Activated CD4-positive, alpha-beta T cell treated with anti-CD3 and anti-CD28 coated beads, Interleukin-2, amount 50 U/mL, for 4 hours (primary cell): ENCODE measurements around the gene KCND2.

ENCODE experiments used
- DNase-seq, 2 experiments: peaks; one replicate each; pipeline ENCODE4 v3.0.0-alpha.2; 2020

The KCND2 gene

DNA sequence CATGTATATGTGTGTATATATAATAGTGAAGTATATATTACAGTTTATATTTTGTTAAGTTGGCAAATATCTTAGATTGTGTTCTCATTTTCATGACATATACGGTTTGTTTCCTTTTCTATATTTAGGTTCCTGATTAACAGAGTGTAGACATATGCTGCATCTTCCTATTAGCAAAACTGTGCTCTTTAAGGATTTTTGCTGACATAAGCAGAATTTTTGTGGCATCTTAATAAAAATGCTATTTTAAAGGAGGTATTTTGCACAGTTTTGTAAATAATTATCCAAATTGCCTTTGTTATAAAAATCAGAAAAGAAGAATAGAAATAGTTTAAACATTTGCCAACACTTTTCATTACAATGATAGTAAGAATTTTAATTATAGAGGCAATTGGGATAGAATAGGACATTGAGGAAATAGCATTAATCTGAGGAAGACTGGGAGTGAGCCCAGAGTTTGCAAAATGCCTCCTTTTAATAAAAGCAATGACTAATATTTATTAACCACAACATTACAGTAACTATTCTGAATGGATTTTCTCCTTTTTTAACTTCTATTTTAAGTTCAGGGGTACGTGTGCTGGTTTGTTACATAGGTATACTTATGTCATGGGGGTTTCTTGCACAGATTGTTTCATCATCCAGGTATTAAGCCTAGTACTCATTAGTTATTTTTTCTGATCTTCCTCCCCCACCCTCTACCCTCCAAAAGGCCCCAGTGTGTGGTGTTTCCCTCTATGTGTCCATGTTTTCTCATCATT, 38.2 kb downstream of the KCND2 start:
- DNase-seq = no peak

DNA sequence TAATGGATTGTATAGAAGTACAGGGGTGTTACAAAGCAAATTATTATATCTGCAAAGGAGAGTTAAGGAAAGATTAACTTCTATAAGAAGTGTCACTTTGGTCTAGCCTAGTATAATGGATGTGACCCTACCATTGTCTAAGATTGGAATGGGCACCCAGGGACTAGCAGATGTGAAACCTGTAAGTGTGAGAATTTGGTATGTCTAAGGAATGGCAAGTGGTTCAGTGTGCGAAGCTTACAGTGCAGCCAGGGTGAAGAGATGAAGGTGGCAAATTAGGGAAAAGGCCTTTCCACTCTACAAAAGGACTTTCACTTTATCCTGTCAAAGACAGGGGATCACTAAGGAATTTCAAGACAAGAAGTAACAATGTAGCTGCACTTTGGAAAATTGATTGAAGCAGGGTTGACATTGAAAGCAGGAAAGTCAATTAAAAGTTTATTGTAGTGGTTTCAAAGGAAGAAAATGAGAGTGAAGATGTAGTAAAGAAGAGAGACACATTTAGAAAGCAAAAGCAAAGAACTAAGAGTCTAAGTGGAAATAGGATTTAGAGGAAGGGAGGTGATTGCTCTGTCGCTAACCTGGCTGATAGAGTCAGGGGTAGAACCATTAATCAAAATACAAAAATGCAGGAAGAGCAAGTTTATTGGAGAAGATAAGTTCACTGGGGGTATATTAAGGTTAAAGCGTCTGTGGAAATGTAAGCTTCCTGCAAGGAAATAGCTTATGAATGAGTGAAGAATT, 47.4 kb downstream of the KCND2 start:
- DNase-seq = no peak

DNA sequence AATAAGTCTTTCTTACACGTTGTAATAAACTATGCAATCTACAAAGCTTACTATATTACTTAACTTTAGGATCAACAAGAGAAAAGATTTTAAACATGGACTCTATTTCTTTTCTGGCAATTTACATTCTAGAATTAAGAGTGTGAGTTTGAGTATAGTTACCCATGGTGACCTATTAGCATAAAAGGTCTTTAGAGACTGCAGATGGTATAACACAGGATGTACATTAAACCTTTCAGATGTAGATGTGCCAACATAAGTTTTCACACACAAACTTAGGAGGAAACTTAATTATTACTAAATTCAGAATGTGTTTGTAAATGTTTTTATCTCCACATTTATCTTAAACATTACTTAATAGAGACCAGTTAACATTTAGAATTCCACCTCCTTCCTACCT, 54.1 kb downstream of the KCND2 start:
- DNase-seq = no peak

DNA sequence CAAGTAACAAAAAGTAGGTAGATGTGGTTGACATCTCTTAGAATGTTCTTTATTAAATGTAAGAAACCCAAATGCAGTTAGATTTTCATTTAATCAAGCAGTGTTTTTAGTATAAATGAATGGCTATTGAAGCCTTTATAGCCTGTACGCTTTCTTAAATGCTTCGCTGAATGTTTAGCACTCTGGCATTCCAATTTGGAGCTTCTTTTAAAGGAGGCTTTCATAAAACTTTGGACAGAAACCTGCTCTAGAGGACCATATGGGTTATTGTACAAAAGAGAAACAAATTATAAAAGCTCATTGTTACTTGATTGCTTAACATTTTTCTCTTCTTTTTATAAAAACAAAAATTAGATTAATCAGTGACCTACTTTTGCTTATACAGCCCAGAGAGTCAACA, 59.5 kb downstream of the KCND2 start:
- DNase-seq = no peak

DNA sequence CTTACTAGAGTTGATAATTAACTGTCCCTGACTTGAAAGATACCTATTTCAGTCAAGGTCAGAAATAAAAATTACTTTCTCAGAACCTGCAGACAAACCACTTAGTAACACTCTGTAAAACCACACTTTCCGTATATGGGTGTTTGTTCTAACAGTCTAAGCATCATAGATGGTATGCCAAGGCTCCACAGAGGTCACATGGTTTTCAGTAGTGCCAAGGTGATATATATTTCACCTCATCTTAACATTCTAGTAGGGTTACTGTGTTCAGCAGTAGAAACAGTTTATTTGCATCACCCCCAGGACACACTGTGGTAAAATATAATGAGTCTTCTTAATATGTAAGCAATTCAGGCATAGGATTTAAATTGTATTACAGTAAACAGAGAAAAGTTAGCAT, 61.5 kb downstream of the KCND2 start:
- DNase-seq = no peak

DNA sequence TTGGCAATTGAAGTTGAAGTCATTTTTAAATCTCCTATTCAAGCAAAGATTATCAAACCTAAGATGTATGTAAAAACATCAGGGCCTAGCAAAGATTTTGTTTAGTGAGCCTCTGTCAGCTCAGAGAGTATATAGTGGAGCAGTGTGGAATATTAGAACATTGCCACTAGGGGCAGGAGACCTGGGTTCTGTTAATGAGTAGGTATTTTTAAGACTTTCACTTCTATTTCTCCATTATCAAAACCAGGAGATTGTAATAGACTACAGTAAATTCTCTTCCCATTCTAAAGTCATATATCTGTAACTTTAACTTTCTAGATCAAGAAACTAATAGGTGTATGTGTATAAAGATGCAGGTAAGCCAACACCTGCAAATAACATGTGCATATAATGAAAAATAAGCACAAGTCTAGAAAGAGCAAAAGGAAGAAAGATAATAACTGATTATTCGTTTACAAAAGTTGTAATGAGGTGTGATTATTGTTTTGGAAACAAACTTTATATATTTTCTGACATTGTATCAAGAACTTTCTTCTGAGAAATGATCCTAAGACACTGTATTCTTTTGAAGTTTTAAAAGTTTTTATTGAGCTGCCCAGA, 64.4 kb downstream of the KCND2 start:
- no peak for DNase-seq

DNA sequence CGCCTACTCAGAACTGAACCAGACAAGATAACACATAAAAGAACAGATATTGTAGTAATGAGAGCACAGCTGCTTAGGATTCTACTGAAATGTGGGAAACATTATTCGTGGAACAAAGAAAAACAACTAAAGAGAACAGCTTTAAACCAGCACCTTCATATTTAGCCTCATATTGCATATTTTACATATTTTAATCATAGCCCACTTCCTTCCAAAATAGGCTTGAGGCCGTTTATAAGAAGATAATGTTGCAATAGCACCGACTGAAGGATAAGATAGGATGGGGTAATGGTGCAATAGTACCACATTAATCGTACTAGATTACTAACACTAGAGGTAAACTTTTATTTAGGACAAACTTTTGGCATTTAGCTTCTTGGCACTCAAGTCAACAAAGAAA, 71.3 kb downstream of the KCND2 start:
- no peak for DNase-seq

DNA sequence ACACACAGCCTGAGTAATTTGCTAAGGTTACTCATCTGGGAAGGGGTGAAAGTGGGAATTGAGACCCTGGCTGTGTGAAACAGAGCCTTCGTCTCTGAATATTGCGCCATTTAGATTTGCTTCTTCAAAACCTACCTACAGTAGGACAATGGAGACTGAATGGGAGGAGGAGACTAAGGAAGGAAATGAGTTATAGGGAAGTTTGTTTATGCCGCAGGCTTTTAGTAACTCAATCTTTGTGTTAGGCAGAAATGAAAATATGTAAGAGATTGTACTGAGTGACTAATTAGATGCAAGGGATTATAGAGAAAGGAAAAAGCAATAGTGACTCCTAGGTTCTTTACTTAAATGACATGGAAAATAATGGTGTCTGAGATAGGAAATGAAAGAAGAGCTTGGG, 80.2 kb downstream of the KCND2 start:
- no peak for DNase-seq

DNA sequence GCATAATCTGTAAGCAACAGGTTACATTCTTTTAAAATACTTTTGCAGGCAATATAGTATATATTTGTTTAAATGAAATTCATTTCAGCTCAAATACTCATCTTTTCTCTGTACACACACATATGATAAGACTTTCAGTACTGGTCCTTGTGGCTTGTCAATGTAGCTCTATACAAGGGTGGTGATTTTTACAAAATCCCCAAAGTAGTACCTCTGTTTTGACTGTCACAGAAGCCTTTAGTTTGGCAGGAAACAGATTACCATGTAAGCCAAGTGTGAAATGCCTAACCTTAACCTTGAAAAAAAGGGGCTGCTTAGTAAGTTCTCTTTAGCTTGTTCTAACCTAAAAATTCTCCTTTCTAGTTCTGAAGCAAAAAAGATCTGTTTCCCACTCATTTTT, 87.9 kb downstream of the KCND2 start:
- DNase-seq = no peak

DNA sequence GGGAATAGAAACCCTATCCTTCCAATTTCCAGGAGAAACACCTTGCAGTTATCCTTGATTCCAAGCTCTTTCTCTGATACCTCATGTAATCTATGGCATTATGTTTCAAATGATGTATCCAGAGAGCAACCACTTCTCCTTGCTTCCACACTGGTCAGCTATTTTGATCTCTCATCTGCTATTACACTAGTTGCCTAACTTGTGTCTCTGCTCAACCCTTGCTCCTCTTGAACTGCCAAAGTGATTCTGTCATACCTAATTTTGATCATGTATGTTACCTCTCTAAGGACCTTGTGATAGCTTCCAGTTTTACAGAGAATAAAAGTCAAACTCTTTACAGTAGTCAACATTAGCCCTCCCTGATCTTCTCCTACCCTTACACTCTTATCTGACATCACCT, 90.4 kb downstream of the KCND2 start:
- DNase-seq = no peak

DNA sequence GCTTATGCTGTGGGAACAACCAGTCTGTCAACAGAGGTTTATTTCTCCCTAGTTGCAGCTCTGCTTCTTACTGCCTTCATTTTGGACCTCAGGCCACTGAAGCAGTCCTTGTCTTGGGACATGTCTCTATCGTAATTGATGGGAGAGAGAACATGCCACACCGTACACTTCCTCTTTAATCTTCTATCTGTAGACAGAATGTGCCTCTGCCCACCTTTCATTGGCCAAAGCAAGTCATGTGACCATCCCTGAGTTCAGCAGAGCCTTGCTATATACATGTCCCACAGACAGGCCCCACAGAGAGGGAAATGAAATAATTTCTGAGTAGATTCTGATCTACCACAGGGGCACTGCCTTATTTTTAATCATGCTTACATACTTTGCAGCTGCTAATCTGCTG, 98.0 kb downstream of the KCND2 start:
- DNase-seq = no peak

DNA sequence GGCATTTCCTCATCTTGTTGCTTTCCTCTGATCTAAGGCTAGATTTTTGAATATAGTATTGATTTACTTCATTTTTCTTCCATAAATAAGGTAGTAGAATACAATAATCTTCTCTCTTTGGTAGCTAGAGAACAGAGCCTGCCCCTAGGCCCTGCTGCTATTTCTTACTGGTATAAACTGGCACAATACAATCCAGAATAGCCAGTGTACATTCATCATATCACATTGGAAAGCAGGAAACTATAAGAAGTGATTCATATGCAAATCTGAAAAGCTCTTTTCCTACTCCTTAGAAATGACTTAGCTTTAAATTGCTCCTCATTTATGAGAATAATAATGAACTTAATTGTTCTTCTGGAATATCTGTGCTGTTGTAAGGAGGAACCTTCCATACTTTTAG, 100.2 kb downstream of the KCND2 start:
- no peak for DNase-seq

DNA sequence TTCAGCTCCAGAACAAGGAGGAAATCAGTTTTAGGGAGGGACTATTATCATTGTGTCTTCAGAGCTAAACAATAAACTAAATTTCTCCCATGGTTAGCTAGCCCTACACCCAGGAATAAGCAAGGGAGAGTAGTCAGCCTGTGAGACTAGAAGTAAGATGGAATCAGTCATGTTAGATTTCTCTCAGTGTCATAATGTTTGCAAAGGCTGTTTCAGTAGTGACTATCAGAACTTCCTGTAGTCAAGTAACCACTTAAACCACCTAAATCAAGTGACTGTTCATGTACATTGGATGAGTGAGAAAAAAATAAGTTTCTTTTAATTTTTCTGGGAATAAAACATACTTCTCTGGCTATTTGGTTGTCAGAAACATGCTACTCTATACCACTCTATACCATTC, 121.6 kb downstream of the KCND2 start:
- DNase-seq = no peak

DNA sequence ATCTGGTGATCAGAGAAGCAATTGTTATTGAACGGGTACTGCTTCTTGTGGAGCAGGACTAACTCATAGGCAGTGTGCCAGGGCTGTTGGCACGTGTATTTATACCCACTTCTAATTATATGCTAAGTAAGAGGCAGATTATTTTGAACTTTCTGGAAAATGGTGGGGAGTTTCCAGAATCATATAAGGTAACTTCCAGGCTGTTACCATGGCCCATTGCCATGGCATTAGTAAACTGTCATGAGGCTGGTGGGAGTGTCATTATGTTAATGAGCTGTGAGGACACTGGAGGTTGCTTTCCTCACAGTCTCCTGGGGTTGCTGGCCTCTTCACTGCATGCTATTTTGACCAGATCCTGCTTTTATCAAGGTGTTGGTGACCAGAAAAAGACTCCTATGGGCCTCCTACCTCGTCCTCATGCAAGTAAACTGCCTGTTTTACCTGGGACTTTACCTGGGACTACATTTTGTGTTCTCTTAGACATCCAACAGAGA, 122.6 kb downstream of the KCND2 start:
- no peak for DNase-seq

DNA sequence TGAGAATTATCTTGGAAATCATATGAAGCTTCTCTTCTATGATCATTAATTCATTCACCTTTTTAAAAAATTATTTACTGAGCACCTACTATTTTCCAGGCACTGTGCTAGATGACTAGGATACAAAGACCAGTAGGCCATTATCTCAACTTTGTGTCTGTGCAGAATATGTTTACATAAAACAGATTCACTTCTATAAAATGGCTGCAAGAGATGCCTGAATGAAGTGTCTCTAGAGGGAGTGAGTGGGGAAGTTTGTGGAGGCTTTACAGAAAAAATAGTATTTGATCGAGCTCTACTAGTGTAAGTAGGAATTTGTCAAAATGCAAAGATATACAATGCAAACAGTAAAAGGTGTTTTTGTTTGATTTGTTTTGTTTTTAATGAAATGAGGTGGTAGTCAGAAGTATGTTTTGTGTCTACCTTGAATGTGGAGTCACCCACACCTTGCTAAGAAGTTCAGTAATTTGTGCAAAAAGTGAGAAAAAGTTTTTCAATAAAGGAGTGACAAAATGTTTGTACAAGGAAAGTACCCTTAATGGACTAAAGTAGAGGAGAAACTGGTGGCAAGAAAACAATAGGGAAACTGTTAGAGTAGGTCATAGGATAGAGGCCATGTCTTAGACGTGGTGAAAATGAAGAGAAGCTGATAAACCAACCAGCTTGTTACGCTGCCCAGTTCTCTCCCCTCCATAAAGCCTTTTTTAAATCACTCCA, 125.5 kb downstream of the KCND2 start:
- no peak for DNase-seq

DNA sequence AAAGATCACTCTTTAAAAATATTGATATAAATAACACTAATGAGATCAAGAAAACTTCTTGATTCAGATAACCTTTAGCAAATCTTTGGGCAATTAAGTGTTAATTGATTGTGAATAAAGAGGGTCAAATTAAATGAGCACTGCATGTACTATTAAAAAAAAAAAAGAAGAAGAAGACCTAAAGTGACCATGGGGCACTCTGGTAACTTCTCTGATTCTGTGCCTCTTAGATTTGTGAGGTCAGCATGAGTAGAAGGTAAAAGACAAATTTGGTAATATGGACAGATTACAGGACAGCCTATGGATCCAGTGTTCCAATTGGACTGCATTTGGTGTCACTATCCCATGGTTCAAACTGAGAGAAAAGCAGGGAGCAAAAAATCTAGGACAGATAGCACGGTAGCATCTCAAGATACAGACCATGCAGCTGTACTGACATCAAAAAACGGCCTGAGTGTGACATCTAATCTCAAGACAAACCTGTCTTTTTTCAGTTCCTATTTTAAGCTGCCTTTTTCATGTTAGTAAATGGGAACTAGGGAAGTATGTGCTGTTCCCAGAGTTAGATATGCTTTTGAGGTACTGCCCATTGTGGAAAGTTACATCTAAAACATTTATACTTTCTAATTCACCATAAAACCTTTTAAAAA, 128.0 kb downstream of the KCND2 start:
- DNase-seq = no peak

DNA sequence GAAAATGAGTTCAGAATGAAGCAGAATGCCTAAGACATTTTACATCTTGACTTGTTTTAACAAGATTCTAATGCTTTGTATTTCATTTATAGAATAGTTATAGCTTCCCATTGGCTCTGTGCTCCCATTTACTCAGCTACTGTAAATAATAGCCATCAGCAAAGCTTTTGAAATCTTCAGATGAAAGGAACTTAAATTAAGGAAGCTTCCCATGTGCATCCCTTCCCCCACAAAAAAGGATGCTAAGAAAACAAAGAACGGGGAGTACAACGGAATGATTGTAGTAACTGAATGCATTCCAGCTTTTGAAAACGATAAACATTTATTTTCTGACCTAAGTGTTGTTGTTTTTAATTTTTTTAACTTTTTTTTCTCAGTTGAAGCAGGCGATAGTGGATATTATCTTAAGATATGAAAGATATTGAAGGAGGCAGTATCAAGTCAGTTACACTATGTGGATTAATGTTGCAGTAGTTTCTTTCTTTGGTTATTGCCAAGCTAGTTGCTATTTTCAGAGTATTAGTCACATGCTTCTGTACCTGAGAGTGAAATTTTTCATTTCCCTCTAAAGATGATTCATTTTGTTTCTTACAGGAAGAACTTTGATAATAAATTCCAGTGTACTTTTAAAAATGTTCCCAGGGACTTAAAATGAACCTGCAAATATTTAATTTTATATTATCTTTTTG, 129.2 kb downstream of the KCND2 start:
- DNase-seq = no peak

DNA sequence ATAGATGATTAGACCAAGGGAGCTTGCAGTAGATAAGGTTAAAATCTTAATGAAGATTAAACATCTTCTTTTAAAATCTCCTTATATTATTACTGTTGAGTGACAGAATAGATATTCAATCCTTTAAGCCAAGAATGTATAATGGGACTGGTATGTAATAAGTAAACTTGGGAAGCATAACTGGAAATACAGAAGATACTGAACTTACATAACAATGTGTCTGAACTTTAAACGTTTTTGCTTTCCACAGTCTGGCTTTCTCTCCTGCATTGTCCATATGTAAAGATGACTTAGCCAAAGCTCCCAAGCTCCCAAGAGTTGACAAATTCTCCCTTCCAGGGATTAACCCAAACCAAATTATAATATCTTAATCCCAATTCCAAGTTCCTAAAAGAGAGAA, 129.8 kb downstream of the KCND2 start:
- no peak for DNase-seq

DNA sequence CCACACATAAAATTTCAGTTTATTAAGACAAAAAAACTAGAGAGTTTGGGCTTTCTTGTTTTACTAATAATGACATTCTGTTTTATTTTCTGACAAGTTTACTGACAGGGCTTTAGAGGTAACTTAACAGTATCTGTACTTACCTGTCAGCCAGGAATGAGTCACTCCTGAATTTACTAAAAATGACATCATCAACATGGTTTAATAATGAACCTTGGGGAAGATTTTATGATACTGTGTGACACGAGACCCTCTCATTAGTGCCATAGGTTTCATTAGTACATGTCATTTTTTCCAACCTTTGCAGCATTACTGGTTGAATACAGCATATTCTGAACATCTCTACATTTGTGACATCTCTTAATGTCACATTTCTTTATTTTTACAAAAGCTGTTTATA, 131.1 kb downstream of the KCND2 start:
- no peak for DNase-seq

DNA sequence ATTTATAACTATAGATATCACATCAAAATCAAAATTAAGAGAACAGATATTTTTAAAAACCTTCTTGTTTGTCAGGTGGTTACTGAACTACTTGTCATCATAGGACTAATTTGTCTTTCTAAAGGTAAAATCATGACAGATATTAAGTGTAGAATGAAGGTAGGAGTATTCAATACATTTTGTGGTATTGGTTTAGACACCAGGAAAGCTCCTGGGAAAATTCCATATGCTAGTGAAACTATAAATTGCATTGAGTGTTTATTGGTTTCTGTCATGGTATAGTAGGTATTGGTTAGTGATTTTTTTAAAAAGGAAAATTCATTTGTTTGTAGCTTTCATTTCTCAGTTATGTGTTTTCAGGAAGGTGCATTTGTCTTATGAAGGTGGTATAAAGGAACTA, 132.7 kb downstream of the KCND2 start:
- no peak for DNase-seq

DNA sequence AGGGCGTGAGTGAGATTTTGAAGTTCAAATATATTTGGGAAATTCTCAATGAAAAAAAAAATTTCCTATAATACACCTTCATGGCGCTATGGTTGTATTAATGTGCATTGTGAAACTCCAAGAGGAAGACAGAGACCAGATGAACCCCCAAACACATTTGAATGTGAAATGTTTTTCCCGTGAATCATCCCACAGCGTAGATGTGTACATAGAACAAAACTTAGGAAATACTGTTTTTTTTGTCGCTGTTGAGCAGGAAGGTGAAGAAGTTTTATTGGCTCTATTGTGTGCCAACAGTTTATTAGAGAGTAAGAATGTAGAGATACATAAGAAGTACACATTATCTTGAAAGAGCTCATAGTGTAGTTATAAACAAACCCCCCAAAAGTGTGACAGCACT, 134.0 kb downstream of the KCND2 start:
- DNase-seq = no peak
